ENCODE data around the gene KRTAP10-8.

DNA sequence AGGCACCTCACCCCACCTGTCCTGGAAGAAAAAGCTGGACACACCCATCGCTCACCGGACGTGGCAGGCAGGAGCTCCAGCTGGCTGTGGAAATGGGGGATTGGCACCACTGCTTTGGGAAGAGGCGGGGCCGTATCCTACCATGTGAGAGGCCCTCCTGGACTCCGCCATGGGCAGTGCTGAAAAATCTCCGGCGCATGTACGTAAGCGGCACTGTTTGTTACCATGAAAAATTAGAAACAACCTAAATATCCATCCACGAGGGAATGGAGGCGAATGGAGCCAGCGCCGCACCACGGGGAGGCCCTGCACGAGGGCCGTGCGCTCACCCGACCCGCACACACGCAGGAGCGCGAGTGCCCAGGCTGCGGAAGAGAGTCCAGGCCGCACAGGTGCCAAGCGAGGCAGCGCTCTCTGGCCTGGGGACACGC is 3.1 kb downstream of the KRTAP10-8 start:
- TF ChIP-seq, protein P1, sequence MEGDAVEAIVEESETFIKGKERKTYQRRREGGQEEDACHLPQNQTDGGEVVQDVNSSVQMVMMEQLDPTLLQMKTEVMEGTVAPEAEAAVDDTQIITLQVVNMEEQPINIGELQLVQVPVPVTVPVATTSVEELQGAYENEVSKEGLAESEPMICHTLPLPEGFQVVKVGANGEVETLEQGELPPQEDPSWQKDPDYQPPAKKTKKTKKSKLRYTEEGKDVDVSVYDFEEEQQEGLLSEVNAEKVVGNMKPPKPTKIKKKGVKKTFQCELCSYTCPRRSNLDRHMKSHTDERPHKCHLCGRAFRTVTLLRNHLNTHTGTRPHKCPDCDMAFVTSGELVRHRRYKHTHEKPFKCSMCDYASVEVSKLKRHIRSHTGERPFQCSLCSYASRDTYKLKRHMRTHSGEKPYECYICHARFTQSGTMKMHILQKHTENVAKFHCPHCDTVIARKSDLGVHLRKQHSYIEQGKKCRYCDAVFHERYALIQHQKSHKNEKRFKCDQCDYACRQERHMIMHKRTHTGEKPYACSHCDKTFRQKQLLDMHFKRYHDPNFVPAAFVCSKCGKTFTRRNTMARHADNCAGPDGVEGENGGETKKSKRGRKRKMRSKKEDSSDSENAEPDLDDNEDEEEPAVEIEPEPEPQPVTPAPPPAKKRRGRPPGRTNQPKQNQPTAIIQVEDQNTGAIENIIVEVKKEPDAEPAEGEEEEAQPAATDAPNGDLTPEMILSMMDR (IDR thresholded peaks at IDR 0.05), result no peak
- TF ChIP-seq POLR2A (IDR thresholded peaks at IDR 0.05), result no peak

Data from lower leg skin (tissue), 3 donors.